Progenitor cell of endocrine pancreas (in vitro differentiated cells): ENCODE measurements around the gene AGXT. TPM values are rescaled to one million over a fixed set of nuclear protein-coding genes. Genes with fewer than 3 reads are reported as not detected.

Source experiments
- DNase-seq: peaks from one replicate; pipeline ENCODE4 v3.0.0; 2021; ENCODE audit warnings: low spot score; ENCODE audit not compliant: unreplicated experiment
- H3K27ac Mint-ChIP-seq: 2 replicates; pipeline ENCODE4 v1.8.0; 2021; ENCODE audit warnings: mild to moderate bottlenecking, moderate library complexity, mixed read lengths
- H3K27me3 Mint-ChIP-seq: 2 replicates; pipeline ENCODE4 v1.8.0; 2021; ENCODE audit warnings: mixed read lengths
- H3K36me3 Mint-ChIP-seq: 2 replicates; pipeline ENCODE4 v1.8.0; 2022; ENCODE audit warnings: mixed read lengths; ENCODE audit not compliant: insufficient read depth
- H3K4me1 Mint-ChIP-seq: 2 replicates; pipeline ENCODE4 v1.8.0; 2021; ENCODE audit warnings: low read depth, mixed read lengths
- H3K4me3 Mint-ChIP-seq: 2 replicates; pipeline ENCODE4 v1.8.0; 2021; ENCODE audit warnings: low read depth, mild to moderate bottlenecking, moderate library complexity, mixed read lengths
- H3K9me3 Mint-ChIP-seq: 2 replicates; pipeline ENCODE4 v1.8.0; 2021; ENCODE audit warnings: low read depth, mixed read lengths
- total RNA-seq: library from RNA; stranded (reverse); gene quantifications from 2 replicates; pipeline ENCODE4 v1.2.1, GENCODE V29; 2021
- TF ChIP-seq, protein P1 (sequence below): fragments of 200-600 bp; sonication (generic); IDR thresholded peaks from one replicate; pipeline ENCODE4 v1.5.0; 2021; ENCODE audit warnings: antibody characterized with exemption, mild to moderate bottlenecking; ENCODE audit not compliant: unreplicated experiment

Gene AGXT
- total RNA-seq, 1 donor from 2014 or later = 1.2 TPM

DNA sequence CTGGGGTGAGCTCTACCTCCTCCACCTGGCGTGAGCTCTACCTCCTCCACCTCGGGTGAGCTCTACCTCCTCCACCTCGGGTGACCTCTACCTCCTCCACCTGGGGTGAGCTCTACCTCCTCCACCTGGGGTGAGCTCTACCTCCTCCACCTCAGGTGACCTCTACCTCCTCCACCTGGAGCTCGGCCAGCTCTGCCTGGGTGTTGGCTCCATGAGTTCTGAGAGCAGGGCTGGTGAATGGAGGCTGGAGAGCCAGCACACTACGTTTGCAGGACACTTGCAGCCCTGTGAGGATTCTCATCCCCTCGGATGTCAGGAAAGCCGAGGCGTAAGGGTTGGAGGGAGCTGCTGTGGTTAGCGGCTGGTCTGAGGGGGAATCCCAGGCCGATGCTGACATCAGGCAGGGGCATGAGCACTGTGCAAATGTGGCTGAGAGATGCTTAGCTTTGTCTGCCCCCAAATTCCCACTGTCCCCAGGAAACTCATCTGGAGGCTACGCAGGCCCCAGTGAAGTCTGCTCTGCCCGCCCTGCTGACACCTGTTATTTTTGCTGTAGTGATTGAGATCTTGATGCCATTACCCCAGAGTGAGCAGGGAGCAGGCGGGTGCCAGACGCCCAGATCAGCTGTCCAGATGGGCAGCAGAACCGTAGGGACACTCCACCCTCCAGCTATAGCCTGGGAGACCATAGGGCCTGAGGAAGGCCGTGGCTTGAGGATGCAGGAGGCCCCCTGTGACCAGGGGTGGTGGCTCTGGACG lies 40.8 kb downstream of the AGXT start:
- no peaks in the 10 kb centered on the region for H3K36me3 Mint-ChIP-seq
- no peak overlapping the region for H3K4me3 Mint-ChIP-seq
- H3K27me3 Mint-ChIP-seq = peaks cover 13% of the 10 kb centered on the region
- no peaks in the 10 kb centered on the region for H3K9me3 Mint-ChIP-seq
- H3K27ac Mint-ChIP-seq = no peak overlapping the region
- TF ChIP-seq, protein P1, sequence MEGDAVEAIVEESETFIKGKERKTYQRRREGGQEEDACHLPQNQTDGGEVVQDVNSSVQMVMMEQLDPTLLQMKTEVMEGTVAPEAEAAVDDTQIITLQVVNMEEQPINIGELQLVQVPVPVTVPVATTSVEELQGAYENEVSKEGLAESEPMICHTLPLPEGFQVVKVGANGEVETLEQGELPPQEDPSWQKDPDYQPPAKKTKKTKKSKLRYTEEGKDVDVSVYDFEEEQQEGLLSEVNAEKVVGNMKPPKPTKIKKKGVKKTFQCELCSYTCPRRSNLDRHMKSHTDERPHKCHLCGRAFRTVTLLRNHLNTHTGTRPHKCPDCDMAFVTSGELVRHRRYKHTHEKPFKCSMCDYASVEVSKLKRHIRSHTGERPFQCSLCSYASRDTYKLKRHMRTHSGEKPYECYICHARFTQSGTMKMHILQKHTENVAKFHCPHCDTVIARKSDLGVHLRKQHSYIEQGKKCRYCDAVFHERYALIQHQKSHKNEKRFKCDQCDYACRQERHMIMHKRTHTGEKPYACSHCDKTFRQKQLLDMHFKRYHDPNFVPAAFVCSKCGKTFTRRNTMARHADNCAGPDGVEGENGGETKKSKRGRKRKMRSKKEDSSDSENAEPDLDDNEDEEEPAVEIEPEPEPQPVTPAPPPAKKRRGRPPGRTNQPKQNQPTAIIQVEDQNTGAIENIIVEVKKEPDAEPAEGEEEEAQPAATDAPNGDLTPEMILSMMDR = no peak
- DNase-seq = no peak
- H3K4me1 Mint-ChIP-seq = peaks cover 6% of the 10 kb centered on the region

DNA sequence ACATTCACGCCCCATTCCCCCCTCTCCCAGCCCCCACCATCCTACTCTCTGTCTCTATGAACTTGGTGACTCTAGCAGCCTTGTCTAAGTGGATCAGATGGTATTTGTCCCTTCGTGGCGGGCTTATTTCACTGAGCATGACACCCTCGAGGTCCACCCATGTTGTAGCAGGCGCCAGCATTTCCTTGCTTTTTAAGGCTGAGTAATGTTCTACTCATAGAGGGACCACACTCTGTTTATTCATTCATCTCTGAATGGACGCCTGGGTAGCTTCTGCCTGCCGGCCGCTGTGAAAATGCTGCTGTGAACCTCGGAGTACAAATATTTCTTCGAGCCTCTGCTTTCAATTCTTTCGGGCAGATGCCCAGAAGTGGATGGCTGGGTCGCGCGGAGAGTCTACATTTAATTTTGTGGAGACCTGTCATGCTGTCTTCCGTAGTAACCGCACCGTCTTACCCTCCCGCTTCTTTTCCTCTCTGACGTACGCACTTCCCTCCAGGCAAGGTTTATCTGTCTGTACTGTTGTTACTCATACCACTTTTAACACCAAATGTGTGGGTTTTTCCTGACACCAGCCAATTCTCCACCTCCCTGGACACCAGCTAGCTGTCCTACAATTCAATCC lies 43.1 kb downstream of the AGXT start:
- no peak for DNase-seq
- Mint-ChIP-seq H3K9me3 (no peaks in the 10 kb centered on the region), H3K27ac (no peak overlapping the region), H3K4me1 (no peaks in the 10 kb centered on the region), H3K36me3 (no peaks in the 10 kb centered on the region), H3K4me3 (no peak overlapping the region), H3K27me3 (peaks cover 17% of the 10 kb centered on the region)
- TF ChIP-seq, protein P1 = no peak

DNA sequence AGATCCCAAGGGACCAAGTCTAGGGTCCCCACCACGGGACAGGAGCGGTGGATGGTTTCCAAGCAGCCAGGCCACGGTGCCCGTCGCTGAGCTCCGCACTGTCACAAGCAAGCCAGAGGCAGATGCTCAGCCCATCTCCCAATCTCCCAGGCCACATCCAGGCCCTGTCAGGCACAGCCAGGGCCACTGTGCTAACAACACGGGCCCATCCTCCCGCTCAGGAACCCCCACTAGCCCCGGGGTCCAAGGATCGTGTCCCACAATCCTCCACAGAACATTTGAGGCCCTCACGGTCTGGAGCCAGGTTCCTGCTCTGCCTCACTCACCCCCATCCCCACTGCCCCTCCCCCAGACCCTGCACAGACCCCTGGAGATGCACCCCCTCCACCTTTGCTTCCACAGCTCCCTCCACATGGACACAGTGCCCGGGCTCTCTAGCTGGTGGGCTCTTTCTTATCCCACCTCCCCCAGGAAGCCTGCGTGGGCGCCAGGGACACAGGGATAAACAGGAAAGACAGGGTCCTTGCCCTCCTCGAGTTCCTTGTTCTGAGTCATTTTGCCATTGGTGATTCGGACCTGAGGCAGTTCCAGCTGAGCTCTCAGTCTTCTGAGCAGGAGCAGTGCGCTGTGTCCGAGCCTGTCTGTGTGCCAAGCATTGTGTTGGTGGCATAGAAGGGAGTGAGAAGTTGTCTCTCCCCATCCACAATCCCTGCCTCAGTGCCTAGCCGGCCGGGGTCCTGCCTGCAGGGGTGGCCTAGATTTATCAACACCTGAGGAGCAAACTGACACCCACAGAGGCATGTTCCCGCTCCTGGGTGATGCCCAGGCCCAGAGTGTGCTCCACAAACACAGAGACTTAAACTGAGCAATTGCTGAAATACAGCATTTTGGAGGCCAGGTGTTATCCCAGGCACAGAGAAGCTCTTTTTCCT lies 44.5 kb downstream of the AGXT start:
- TF ChIP-seq, protein P1 = no peak
- no peak for DNase-seq
- no peak overlapping the region for H3K4me3 Mint-ChIP-seq
- H3K9me3 Mint-ChIP-seq = no peaks in the 10 kb centered on the region
- no peaks in the 10 kb centered on the region for H3K4me1 Mint-ChIP-seq
- no peaks in the 10 kb centered on the region for H3K36me3 Mint-ChIP-seq
- H3K27ac Mint-ChIP-seq = no peak overlapping the region
- peaks cover 21% of the 10 kb centered on the region for H3K27me3 Mint-ChIP-seq

DNA sequence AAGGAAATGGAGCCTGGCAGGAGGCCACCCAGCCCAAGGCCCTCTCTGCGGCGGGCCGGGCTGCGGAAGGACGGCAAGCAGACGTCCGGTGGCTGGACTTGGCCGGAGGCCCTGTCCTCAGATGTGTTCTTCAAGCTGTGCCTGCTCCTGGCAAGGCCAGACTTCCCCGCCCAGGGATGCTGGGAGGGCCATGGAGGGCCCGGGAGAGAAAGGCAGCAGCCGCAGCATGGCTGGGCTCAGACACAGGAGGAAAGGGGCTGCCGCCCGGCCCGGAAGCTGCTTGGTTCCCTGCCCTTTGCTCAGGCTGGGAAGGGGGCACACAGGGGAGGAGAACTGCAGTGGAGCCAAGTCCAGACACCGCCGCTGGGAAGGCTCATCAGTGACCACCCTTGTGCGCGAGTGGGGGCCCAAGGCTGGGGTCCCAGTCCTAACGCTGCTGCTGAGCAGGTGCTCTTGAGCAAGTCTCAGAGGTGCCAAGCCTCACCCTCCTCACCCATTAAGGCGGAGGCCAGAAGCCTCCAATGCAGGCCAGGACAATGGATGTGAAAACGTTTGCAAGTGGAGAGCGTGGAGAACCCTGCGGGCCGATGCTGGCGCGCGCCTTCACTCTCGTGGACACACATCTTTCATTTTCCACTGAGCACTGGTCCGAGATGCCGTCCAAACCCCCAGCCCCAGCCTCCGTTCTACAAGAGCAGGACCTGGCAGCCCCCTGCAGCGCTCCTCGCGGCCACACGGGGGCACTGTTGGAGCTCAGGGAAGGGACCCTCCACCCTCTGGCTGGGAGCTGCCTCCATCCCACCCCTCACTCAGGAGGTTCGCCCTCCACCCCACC lies 45.4 kb downstream of the AGXT start:
- Mint-ChIP-seq H3K27me3 (peaks cover 21% of the 10 kb centered on the region), H3K4me1 (no peaks in the 10 kb centered on the region), H3K27ac (no peak overlapping the region), H3K36me3 (no peaks in the 10 kb centered on the region), H3K4me3 (no peak overlapping the region), H3K9me3 (no peaks in the 10 kb centered on the region)
- TF ChIP-seq, protein P1 = peak; percentile 91
- DNase-seq = peak; percentile 80
